Measurements from ENCODE around the gene CHRNB2.

Gene CHRNB2

GRCh38 chr1:154627257-154628120, 59.9 kb downstream of the CHRNB2 start (continued):
- TF ChIP-seq ZNF626 (tag by site-specific recombination; IDR thresholded peaks at IDR 0.05) (no peak), SCRT1 (tag by site-specific recombination; IDR thresholded peaks at IDR 0.05; ENCODE audit: borderline replicate concordance) (no peak), REPIN1 (tag by site-specific recombination; IDR thresholded peaks at IDR 0.05; ENCODE audit: low read depth) (no peak), ZNF335 (tag by site-specific recombination; conservative IDR thresholded peaks at IDR 0.05) (peak; percentile 84), SP3 (tag by site-specific recombination; IDR thresholded peaks at IDR 0.05) (peak; percentile 57), ZNF76 (tag by site-specific recombination; IDR thresholded peaks at IDR 0.05; ENCODE audit: borderline replicate concordance, low read depth) (peak; percentile 54; the same call in 1 of the 2 replicates), ZNF571 (tag by site-specific recombination; IDR thresholded peaks at IDR 0.05) (no peak), BCL11B (tag by site-specific recombination; IDR thresholded peaks at IDR 0.05; ENCODE audit: low read depth) (peak; percentile 47; the same call in 1 of the 2 replicates), BCL11A (tag by site-specific recombination; IDR thresholded peaks at IDR 0.05; ENCODE audit: low read depth) (peak; percentile 7; the same call in 1 of the 2 replicates), ZBTB8A (tag by site-specific recombination; IDR thresholded peaks at IDR 0.05) (peak; percentile 75), WT1 (tag by site-specific recombination; IDR thresholded peaks at IDR 0.05) (peak; percentile 45; the same call in 1 of the 2 replicates), KLF1 (tag by site-specific recombination; IDR thresholded peaks at IDR 0.05) (peak; percentile 55), PRDM6 (tag by site-specific recombination; IDR thresholded peaks at IDR 0.05) (peak; percentile 79), MYNN (tag by site-specific recombination; IDR thresholded peaks at IDR 0.05; ENCODE audit: borderline replicate concordance) (no peak), ZNF274 (IDR thresholded peaks at IDR 0.05; ENCODE audit: low read length) (no peak), ZNF274 (tag by site-specific recombination; IDR thresholded peaks at IDR 0.05; ENCODE audit: borderline replicate concordance) (no peak), ZNF629 (tag by site-specific recombination; IDR thresholded peaks at IDR 0.05) (peak; percentile 81), ZNF623 (tag by site-specific recombination; IDR thresholded peaks at IDR 0.05) (peak; percentile 10; the same call in 1 of the 2 replicates), ZNF544 (tag by site-specific recombination; IDR thresholded peaks at IDR 0.05) (no peak), ZNF521 (tag by site-specific recombination; IDR thresholded peaks at IDR 0.05) (no peak), SP7 (tag by site-specific recombination; IDR thresholded peaks at IDR 0.05) (peak; percentile 72), ZNF585B (tag by site-specific recombination; IDR thresholded peaks at IDR 0.05) (no peak), OVOL3 (tag by site-specific recombination; IDR thresholded peaks at IDR 0.05) (no peak), ZNF837 (tag by site-specific recombination; IDR thresholded peaks at IDR 0.05) (no peak), RBAK (tag by site-specific recombination; IDR thresholded peaks at IDR 0.05) (no peak), ZNF549 (tag by site-specific recombination; IDR thresholded peaks at IDR 0.05) (no peak), KLF10 (tag by site-specific recombination; IDR thresholded peaks at IDR 0.05) (no peak), FEZF1 (tag by site-specific recombination; IDR thresholded peaks at IDR 0.05) (no peak)
- TF ChIP-seq, protein P1, sequence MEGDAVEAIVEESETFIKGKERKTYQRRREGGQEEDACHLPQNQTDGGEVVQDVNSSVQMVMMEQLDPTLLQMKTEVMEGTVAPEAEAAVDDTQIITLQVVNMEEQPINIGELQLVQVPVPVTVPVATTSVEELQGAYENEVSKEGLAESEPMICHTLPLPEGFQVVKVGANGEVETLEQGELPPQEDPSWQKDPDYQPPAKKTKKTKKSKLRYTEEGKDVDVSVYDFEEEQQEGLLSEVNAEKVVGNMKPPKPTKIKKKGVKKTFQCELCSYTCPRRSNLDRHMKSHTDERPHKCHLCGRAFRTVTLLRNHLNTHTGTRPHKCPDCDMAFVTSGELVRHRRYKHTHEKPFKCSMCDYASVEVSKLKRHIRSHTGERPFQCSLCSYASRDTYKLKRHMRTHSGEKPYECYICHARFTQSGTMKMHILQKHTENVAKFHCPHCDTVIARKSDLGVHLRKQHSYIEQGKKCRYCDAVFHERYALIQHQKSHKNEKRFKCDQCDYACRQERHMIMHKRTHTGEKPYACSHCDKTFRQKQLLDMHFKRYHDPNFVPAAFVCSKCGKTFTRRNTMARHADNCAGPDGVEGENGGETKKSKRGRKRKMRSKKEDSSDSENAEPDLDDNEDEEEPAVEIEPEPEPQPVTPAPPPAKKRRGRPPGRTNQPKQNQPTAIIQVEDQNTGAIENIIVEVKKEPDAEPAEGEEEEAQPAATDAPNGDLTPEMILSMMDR (tag by site-specific recombination; IDR thresholded peaks at IDR 0.05), result peak; percentile 50
- TF ChIP-seq, protein P2, sequence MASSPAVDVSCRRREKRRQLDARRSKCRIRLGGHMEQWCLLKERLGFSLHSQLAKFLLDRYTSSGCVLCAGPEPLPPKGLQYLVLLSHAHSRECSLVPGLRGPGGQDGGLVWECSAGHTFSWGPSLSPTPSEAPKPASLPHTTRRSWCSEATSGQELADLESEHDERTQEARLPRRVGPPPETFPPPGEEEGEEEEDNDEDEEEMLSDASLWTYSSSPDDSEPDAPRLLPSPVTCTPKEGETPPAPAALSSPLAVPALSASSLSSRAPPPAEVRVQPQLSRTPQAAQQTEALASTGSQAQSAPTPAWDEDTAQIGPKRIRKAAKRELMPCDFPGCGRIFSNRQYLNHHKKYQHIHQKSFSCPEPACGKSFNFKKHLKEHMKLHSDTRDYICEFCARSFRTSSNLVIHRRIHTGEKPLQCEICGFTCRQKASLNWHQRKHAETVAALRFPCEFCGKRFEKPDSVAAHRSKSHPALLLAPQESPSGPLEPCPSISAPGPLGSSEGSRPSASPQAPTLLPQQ (tag by site-specific recombination; IDR thresholded peaks at IDR 0.05), result peak; percentile 3; the same call in 1 of the 2 replicates
- TF ChIP-seq, protein P3, sequence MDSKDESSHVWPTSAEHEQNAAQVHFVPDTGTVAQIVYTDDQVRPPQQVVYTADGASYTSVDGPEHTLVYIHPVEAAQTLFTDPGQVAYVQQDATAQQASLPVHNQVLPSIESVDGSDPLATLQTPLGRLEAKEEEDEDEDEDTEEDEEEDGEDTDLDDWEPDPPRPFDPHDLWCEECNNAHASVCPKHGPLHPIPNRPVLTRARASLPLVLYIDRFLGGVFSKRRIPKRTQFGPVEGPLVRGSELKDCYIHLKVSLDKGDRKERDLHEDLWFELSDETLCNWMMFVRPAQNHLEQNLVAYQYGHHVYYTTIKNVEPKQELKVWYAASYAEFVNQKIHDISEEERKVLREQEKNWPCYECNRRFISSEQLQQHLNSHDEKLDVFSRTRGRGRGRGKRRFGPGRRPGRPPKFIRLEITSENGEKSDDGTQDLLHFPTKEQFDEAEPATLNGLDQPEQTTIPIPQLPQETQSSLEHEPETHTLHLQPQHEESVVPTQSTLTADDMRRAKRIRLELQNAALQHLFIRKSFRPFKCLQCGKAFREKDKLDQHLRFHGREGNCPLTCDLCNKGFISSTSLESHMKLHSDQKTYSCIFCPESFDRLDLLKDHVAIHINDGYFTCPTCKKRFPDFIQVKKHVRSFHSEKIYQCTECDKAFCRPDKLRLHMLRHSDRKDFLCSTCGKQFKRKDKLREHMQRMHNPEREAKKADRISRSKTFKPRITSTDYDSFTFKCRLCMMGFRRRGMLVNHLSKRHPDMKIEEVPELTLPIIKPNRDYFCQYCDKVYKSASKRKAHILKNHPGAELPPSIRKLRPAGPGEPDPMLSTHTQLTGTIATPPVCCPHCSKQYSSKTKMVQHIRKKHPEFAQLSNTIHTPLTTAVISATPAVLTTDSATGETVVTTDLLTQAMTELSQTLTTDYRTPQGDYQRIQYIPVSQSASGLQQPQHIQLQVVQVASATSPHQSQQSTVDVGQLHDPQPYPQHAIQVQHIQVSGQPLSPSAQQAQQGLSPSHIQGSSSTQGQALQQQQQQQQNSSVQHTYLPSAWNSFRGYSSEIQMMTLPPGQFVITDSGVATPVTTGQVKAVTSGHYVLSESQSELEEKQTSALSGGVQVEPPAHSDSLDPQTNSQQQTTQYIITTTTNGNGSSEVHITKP (tag by site-specific recombination; IDR thresholded peaks at IDR 0.05), result peak; percentile 74

All from HEK293 (cell line).